ENCODE measurements around the gene TMEM60. TPM values are rescaled to one million over a fixed set of nuclear protein-coding genes. Genes with fewer than 3 reads are reported as not detected.

TMEM60 gene
- total RNA-seq, 1 donor from 2014 or later, result 16.6 TPM

DNA sequence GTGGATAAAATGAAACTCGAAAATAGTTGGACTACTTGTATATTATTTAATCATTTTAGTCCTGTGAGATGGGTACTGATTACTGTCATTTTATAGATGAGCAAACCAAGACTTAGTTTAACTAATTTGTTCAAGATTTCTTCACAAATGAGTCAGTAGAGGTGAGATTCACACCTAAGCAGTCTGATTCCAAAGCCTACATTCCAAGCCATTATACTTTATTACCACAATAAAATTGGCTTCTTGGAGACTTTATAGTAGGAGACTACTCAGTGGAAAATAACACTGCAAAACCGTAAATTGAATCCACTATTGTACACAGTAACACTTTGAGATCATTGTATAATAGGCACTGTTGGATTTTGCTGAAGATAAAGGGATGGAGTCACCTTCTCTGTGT lies 2.5 kb upstream of the TMEM60 start:
- Mint-ChIP-seq H3K4me3 (ENCODE audit: unreplicated experiment) (no peak overlapping the region), H3K27ac (ENCODE audit: unreplicated experiment) (no peak overlapping the region), H3K9me3 (ENCODE audit: low read depth) (peaks cover 10% of the 10 kb centered on the region), H3K36me3 (ENCODE audit: low read depth) (no peaks in the 10 kb centered on the region), H3K4me1 (ENCODE audit: low read depth) (peaks cover 40% of the 10 kb centered on the region), H3K27me3 (ENCODE audit: low read depth) (no peaks in the 10 kb centered on the region)
- no peak for DNase-seq (ENCODE audit: low spot score)
- TF ChIP-seq CTCF (IDR thresholded peaks at IDR 0.05), result no peak

DNA sequence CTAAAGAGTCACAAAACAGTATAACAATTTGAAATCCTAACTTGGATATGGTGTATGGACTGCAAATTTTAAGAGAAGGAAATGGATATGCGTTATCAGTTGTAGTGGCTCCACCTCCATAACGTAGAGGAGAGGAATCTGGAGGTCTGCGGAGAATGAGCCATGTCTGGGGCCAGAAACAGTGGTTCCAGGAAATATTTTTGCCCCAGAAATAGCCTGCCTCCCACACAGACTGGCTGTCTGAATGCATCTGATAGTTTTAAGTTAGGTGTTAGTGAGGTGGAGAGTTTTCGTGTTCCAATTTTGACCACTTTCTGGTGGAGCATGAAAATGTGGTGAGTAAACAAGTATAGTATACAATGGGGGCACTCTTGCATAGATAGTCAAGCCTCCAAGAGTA lies 1.9 kb upstream of the TMEM60 start:
- Mint-ChIP-seq H3K27ac (ENCODE audit: unreplicated experiment) (peak overlapping the region; percentile 91), H3K4me3 (ENCODE audit: unreplicated experiment) (peak overlapping the region; percentile 81), H3K27me3 (ENCODE audit: low read depth) (no peaks in the 10 kb centered on the region), H3K36me3 (ENCODE audit: low read depth) (no peaks in the 10 kb centered on the region), H3K9me3 (ENCODE audit: low read depth) (peaks cover 5% of the 10 kb centered on the region), H3K4me1 (ENCODE audit: low read depth) (peaks cover 40% of the 10 kb centered on the region)
- DNase-seq (ENCODE audit: low spot score), result no peak
- no peak for TF ChIP-seq CTCF (IDR thresholded peaks at IDR 0.05)

DNA sequence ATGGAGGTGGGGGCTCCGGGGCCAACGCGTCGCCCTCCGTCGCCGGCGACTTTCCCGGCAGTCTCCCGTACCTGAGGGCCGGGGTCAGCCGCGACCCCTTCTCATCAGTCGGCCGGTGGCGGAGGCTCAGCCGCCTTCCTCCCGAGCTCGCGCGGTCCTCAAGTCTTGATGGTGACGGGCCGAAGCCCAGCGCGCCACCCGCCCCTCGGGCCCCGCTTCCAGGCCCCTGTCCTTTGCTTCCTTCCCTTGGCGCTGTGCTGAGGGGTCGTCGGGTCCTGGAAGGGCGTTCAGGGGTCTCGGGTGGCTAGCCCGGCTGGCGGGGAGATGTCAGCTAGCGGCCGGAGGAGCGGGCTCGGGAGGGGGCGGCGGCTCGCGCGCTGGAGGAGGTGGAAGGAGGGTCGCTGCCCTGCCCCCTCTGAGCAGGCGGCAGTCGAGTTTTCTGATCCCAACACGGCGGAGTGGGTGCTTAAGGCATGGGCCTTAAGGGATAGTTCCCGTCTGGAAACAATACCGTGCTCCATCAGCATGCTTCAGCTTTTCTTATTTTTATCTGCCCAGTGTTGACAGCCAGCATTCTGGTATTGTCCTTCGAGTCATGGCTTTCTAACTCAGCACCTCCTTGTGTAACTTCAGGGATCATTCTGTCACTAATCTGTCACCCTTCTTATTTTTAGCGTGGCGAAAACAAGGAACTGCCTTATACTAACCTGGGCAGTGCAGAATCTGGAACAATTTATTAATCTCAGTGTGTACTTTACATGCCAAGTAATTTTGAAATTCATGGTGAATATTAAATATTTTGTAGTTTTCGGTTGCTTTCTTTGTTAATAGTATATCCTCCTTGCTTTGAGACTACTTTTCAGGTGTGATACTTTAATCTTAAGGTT lies 1.1 kb upstream of the TMEM60 start:
- peak overlapping the region; percentile 81 for H3K4me3 Mint-ChIP-seq (ENCODE audit: unreplicated experiment)
- peaks cover 44% of the 10 kb centered on the region for H3K4me1 Mint-ChIP-seq (ENCODE audit: low read depth)
- H3K27ac Mint-ChIP-seq (ENCODE audit: unreplicated experiment), result peak overlapping the region; percentile 91
- peaks cover 2% of the 10 kb centered on the region for H3K36me3 Mint-ChIP-seq (ENCODE audit: low read depth)
- peak; percentile 65 for TF ChIP-seq CTCF (IDR thresholded peaks at IDR 0.05)
- no peak for DNase-seq (ENCODE audit: low spot score)
- no peaks in the 10 kb centered on the region for H3K27me3 Mint-ChIP-seq (ENCODE audit: low read depth)
- no peaks in the 10 kb centered on the region for H3K9me3 Mint-ChIP-seq (ENCODE audit: low read depth)

- no peaks in the 10 kb centered on the region for H3K9me3 Mint-ChIP-seq (ENCODE audit: low read depth)
- H3K27ac Mint-ChIP-seq (ENCODE audit: unreplicated experiment), result peak overlapping the region; percentile 91
- peak overlapping the region; percentile 81 for H3K4me3 Mint-ChIP-seq (ENCODE audit: unreplicated experiment)
- peaks cover 45% of the 10 kb centered on the region for H3K4me1 Mint-ChIP-seq (ENCODE audit: low read depth)
- no peak for DNase-seq (ENCODE audit: low spot score)
- peaks cover 7% of the 10 kb centered on the region for H3K36me3 Mint-ChIP-seq (ENCODE audit: low read depth)
- no peaks in the 10 kb centered on the region for H3K27me3 Mint-ChIP-seq (ENCODE audit: low read depth)
- no peak for TF ChIP-seq CTCF (IDR thresholded peaks at IDR 0.05)
These were observed 370 bp downstream of the TMEM60 start for GRCh38 chr7:77797734-77798393.

DNA sequence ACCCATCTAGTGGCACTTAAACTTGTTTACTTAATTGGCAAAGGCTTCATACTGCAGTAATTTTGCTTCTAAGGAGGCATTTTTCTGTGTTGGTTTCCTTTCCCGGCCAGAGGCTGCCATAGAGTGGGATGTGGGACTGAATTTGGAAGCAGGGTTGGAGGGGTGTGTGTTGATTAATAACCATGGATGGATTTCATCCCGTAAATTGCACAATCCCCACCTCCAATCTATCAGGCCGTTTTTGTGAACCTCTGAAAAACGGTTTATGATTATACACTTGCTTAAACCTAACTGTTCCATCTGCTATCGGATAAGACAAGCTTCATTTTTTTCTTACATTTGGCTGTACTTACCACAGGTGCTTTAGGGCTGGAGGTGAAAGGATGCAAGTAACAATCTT lies 1.3 kb downstream of the TMEM60 start:
- Mint-ChIP-seq H3K4me3 (ENCODE audit: unreplicated experiment) (peak overlapping the region; percentile 81), H3K27me3 (ENCODE audit: low read depth) (no peaks in the 10 kb centered on the region), H3K27ac (ENCODE audit: unreplicated experiment) (peak overlapping the region; percentile 91), H3K9me3 (ENCODE audit: low read depth) (no peaks in the 10 kb centered on the region), H3K4me1 (ENCODE audit: low read depth) (peaks cover 46% of the 10 kb centered on the region), H3K36me3 (ENCODE audit: low read depth) (peaks cover 7% of the 10 kb centered on the region)
- DNase-seq (ENCODE audit: low spot score), result no peak
- TF ChIP-seq CTCF (IDR thresholded peaks at IDR 0.05), result no peak
